Caki2 (cell line): ENCODE measurements around the gene PDILT. TPM values are rescaled to one million over a fixed set of nuclear protein-coding genes. Genes with fewer than 3 reads are reported as not detected.
"Not testable (repeated sequence)": the region's sequence is repeated elsewhere in the genome, so short reads cannot be mapped to it uniquely, and the experiment has no call there.

Experiments used
- DNase-seq: peaks from one replicate; pipeline ENCODE4 v3.0.0-alpha.2; 2015; ENCODE audit warnings: low read depth
- in situ Hi-C: cut with HindIII; loops from 2 replicates; pipeline ENCODE4 v1.10.0; 2016; ENCODE audit warnings: low sequenced_read_pairs, low pct_unique_long_range_greater_than_20kb, mixed read lengths
- total RNA-seq: library from RNA; depleted of rRNA; stranded (reverse); fragments of >200 nt; shearing (Covaris generic); gene quantifications from 2 replicates; pipeline ENCODE4 v1.2.3, GENCODE V29; 2014; ENCODE audit warnings: low replicate concordance

PDILT gene
- total RNA-seq, 1 experiment from 2014 or later = not detected

DNA sequence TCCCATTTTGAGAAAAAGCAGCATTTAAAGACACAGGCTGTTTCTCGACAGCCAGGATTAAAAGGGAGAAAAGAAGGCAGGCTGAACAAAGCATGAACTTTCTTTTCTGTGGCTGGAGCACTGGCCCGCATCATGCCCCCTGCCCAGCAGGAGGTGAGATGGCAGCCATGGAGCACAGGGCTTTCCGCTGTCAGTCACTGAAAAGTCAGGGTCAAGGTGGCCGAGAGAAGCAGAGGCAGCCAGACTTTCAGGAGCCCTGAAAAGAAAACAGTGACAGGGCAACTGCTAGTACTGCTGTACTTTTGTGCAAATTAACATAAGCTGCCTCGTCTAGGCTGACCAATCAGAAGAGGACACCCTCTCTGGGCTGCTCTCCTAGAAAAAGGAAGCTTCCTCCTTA, 71.4 kb downstream of the PDILT start:
- no peak for DNase-seq
- in situ Hi-C loops = no loop called here

DNA sequence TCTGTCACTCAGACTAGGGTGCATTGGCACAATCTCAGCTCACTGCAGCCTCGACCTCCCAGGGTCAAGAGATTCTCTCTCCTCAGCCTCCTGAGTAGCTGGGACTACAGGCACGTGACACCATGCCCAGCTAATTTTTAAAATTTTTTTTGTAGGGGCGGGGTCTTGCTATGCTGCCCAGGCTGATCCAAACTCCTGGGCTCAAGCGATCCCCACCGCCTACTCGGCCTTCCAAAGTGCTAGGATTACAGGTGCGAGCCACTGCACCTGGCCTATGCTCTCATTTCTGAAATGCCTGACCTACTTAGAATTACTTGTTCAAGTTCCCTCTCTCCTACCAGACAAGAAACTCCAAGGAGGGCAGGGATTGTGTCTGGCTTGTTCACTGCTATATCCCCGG, 72.1 kb downstream of the PDILT start:
- in situ Hi-C loops = no loop called here
- DNase-seq = no peak

DNA sequence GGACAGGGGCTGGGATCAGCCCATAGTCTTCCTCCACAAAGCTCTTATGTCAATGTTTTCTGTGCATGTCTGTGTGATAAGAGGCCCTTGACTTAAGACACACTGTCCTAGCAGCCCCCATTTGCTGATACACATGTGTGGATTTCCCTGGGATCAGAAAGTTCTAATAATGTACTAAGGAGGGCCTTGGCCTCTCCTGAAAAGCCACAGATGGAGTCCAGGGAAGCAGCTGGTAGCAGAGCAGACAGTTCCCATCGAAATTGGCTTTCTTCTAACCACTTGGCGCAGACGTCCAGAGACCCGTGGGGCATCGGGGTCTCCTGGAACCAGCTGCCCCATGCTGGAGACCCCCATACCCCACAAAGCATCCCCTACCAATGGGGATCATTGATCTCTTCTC, 72.9 kb downstream of the PDILT start:
- DNase-seq = no peak
- in situ Hi-C loops = no loop called here

DNA sequence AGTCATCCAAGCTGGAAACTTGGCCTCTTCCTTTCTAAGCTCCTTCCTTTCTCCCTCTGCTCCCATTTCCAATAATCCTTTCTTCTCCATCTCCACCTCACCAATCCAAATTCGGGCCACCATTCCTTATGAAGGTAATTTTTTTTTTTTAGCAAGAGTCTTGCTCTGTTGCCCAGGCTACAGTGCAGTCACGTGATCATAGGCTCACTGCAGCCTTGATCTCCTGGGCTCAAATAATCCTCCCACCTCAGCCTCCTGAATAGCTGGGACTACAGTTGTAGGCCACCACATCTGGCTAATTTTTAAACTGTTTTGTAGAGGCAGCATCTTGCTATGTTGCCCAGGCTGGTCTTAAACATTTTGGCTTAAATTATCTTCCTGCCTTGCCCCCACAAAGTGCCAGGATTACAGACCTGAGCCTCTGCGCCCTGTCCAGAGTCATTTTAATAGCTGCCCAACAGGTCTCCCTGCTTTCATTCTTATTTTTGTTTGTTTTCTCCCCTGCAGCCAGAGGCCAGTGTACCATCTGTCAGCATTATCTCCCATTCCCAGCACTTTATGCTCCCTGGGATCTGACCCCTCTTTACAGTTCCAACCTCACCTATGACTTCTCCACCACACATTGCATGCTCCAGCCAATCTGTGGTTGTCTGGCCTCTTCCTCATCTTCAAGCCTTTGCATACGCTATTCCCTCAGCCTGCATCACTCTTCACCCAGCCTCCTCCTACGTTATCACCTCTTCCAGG, 75.0 kb downstream of the PDILT start:
- in situ Hi-C loops = no loop called here
- DNase-seq = no peak

DNA sequence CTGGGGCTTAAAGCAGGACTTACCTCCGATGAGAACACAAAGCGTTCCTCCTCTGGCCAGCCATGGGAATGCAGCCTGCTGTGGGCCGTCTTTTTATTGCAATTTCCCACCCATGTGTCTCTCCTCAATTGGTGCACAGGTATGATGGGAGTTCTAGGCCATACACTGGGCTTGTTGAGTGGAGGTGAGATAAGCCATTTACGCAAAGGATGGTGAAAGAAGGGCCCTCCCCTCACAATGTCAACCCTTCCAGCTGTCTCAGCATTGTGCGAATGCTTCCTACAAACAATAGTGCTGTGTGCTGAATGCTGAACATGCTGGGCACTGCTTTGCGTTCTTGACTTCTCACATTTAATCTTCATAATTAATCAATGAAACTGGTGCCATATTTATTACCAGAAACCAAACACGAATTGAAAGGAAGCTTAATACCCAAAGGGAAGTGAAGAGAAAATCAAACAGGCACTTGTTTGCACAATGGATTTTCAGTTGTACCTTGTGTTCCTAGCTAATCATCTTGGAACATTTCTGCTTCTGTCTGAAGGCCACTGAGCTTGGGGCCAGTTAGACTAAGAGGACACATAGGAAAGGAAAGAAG, 77.0 kb downstream of the PDILT start, which contains the start of gene GP2:
GP2 (minus strand) TSS at position 70 of the 598 bp plus-strand sequence. CDS start 1,082 bp downstream, outside the sequence.
- in situ Hi-C loops = no loop called here
- no peak for DNase-seq

DNA sequence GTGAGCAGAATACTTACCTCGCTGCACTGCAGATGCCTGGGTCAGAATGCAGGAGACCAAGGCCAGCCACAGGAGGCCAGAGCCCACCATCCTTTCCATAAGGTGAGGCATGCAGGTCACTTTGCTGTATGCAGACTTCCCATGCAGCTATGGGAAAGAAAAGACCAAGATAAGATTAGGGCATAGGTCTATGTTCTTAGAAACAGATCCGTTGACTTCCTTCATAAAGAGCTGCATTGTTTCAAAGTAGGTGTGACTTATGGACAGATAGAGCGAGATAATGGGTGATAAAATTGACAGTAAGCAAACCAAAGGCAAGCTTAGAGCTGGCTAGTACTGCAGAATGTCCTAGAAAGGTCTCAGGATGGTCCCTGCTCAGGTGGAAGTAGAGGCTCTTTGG, 78.2 kb downstream of the PDILT start:
- no peak for DNase-seq
- in situ Hi-C loops = no loop called here

DNA sequence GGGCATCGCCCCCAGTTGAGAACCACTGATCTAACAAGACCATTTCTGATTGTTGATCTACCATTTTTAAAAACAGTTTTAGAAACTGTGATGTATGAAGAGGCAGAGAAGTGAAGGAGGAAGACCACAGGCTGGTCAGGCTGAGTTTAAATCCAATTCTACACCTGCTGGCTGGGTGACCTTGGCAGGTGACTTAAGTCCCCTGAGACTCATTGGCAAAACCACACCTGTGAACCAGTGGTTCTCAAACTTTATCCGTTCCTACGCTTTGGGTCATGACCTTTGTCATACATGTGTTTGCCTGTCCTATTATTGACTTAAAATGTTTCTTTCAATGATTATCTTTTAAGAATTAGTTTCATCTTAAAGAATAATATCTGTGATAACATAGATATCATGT, 79.5 kb downstream of the PDILT start:
- in situ Hi-C loops = no loop called here
- no peak for DNase-seq

DNA sequence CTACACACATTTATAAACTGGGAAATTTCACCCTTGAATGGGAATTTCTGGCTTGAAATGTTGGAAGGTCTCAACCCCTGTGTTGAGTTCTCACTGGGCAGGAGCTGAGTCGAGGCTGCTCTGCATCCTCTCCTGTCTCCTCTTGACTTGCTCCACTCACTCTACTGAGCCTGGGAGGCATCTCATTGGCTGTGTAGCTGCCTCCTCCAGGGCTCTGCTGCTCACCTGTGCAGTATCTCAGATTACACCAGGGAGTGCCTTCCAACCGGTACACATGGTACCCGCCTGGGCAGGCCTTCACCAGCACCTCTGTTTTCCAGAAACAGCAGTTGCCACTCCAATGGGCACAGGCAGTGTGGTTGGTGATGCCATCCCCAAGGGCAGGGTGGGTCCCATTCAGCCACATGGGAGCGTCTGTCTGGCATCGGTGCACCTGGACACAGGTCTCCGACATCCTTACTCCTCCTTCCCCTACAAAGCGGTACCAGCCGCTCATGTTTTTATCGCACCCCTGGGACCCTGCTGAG, 80.9 kb downstream of the PDILT start:
- DNase-seq = no peak
- in situ Hi-C loops = no loop called here

DNA sequence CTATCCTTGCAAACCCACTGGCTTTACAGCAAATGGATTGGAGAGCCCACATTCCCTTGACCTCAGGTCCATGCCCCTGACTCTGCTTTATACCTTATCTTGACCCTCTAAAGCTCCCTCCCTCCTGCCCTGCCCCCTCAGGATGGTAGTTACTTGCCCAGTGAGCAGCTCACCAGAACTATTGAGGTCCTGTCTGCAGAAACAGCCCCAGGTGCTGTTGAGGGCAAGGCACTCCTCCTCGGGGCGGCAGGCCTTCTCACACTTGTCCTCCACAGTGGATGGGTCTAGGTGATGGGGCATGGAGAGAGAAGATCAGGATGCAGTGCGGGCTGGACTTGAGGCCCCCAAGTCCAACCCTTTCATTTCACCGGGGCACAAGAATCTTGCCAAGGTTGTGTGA, 81.8 kb downstream of the PDILT start:
- no peak for DNase-seq
- in situ Hi-C loops = no loop called here

DNA sequence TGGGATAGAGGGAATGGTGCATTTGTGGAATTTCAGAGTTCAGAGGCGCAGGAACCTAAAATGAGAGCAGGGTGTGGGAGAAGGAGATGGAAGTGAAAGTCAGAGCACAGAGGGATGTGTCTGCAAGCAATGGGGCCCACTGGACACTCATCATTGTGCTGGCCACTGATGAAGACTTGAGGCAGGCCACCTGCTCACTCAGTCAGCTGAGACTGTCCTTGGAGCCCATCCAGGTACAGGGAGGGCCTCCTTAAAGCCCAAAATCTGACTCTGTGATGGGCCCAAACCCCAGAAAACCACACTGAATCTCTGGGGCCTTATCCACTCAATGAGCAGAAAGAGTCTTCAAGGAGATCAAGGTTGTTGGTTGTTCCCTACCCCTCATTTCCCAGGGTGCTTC, 82.9 kb downstream of the PDILT start:
- in situ Hi-C loops = no loop called here
- DNase-seq = no peak

DNA sequence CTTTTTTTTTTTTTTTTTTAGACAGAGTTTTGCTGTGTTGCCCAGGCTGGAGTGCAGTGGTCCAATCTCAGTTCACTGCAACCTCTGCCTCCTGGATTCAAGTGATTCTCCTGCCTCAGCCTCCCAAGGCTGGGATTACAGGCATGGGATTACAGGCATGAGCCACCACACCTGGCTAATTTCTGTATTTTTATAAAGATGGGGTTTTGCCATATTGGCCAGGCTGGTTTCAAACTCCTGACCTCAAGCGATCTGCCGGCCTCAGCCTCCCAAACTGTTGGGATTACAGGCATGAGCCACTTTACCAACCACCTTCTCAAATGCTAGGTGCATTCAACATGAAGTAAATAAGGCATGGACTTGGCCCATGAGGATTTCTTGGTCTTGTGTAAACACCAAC, 83.5 kb downstream of the PDILT start:
- DNase-seq, in situ Hi-C loops: not testable (repeated sequence)

DNA sequence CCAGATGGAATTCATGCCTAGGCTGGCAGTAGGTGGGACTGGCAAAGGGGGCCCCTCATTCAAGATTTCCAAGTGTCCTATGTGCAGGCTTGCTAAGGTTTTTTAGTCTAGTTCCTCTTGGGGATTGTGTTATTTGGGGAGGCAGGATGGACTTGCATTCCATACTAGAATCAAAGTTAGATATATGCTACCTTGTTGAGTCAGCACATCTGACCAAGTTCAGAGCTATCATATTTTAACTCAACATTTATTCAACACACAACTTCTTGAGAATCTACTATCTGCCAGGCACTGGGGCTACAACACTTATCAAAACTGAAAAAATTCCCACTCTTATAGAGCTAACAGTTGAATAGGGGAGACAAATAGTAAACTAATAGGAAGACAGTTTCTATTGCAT, 83.9 kb downstream of the PDILT start:
- DNase-seq = no peak
- in situ Hi-C loops = no loop called here

DNA sequence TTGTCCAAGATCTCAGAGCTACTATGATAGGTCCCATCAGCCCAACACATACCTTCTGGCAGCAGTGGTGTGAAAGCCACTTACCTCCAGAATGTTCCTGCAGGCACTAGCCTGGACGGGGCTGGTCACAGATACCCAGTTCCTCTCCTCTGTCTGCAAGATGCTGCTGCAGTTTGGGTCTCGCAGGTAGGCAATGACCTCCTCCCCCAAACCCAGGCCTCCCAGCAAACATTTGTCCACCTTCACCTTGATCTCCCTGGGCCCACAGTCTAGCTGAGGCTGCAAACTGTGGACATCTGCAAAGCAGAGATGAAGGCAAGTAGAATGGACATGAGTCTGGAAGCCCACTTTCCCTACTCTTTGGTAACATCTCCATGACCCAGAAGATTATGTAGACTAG, 84.4 kb downstream of the PDILT start:
- in situ Hi-C loops = no loop called here
- no peak for DNase-seq

DNA sequence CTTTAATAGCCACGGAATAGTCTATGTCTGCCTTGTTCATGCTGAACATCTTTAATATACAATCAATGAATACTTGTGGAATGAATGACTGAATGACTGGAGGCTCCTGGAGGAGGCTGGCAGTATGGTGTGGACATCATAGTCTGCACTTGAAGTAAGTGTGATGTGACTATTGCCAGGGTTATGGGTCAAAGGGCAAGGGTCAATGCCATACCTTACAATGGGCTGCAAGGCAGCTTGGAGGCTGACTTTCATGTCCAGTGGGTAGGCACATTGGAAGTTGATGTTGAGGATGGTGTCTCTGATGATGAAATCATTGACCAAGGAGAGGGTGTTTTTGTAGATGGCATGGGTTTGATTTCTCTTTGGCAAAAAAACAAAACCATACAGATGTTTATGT, 85.1 kb downstream of the PDILT start:
- in situ Hi-C loops = no loop called here
- no peak for DNase-seq

DNA sequence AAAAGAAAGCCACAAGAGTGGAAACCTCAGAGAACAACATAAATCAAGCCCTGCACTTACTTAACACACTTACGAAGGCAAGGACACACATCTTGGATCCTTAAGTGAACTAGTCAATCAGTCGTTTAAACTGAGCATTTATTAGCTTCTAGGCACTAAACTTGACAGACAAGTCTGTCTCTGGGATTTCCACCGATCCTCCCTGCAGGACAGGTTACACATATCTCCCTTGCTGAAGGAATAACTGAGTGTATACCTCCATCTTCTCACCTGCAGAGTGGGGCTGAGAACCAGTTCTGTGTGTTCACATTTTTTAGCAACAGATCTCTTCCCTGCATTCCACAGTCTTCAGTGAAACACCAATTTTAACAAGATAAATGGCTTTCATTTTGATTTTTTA, 86.1 kb downstream of the PDILT start:
- in situ Hi-C loops = no loop called here
- no peak for DNase-seq

DNA sequence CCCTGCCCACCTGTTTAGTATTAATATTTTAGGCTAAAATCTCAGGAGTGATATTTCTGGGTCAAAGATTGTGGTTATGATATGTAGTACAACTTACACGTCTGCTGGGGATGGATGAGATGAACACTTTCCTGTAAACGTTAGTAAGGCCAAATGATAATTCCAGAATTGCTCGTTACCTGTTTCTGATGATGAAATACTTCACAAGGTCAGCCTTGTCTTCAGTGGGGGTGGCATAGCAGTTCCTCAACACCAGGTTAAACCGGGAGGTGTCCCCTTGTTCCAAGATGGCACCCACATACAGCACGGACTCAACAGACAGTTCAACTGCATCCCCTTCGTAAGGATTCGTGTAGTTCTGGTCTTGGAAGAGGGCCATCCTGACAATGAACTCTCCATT, 86.5 kb downstream of the PDILT start:
- no peak for DNase-seq
- in situ Hi-C loops = no loop called here

DNA sequence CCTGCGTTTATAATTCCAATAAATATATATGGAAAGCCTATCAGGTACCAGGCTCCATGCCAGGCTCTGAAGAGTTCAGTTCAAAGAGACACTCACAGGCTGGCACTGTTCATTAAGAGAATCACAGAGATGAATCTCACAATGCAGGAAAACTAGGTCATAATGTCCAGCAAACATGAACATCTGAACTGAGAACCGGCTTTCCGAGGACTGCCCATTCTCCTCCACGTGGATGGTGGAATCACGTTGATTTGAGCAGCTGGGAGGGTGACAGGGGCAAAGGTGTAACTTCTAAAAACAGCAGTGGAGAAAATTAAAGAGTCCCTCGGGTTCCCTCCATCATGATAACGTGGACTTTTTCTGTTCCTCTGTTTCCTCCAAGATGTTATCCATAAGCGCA, 87.4 kb downstream of the PDILT start:
- in situ Hi-C loops = no loop called here
- DNase-seq = no peak

DNA sequence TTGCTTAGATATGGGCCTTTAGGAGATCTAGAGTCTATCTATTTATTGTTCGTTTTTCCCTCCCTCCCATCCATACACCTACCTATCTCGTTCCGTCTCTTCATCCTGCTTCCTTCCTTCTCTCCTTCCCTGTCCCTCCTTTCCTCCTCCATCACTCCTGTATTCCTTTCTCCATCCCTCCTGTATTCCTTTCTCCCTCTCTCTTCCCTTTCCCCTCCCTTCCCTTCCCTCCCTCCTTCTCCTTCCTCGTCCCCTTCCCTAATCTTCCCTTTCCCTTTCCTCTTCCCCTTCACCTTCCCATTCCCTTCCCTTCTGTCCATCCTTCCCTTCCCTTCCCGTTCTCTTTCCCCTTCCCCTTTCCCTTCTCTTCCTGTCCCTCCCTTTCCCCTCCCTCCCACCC, 87.8 kb downstream of the PDILT start:
- in situ Hi-C loops = no loop called here

DNA sequence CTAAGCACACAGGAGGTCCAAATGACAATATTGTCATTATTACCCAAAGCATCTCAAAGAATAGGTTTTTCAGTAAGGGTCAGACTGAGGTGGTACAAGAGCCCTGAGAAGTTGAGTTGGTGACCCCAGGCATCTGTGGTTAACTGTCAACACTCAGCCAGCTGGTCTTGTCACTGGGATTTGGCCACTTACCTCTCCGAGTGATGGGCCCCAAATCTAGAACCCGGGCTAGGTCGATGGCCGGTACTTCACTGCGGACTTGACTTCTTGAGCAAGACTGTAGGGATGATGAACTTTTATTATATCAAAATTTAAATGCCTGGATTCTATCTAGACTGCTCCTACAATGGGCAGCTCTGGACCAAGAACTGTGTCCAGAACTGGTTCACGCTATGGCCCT, 88.8 kb downstream of the PDILT start:
- in situ Hi-C loops = no loop called here
- DNase-seq = no peak

More for the DNA sequence above, 87.8 kb downstream of the PDILT start:
- DNase-seq = no peak

DNA sequence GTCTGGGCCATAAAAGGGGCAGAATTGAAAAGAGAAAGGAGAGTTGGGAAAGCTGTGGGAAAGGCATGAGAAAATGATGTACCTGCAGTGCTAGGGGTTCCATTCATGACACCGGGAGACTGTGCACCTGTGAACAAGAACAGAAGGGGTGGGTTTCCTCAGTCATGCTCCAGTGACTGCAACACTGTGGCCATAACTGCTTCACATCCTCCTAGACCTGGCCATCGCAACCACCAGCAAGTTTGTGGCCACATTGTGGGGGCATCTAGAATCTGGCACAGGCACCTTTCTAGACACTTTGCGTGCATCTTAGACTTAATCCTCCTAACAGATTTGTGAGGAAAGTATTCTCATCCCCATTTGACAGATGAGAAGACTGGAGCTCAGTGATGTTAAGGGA, 90.0 kb downstream of the PDILT start:
- DNase-seq = no peak
- in situ Hi-C loops = no loop called here
